Upper lobe of left lung (tissue), 4 donors: ENCODE results near the gene TBC1D12.

ENCODE experiments used
- EP300 ChIP-seq, 4 donors: sonication (generic); formaldehyde crosslinking; IDR thresholded peaks; one replicate each; pipeline ENCODE4 v1.5.1; 2017; ENCODE audit warnings: antibody characterized with exemption in 4 of 4, control low read depth in 2 of 4
- POLR2A ChIP-seq, 4 donors: fragments of 450-650 bp; IDR thresholded peaks; one replicate each; pipeline ENCODE4 v1.5.1; 2016 to 2017; ENCODE audit warnings: antibody characterized with exemption in 4 of 4, mild to moderate bottlenecking in 2 of 4
- POLR2AphosphoS5 ChIP-seq, 2 donors: sonication (generic); formaldehyde crosslinking; IDR thresholded peaks; one replicate each; pipeline ENCODE4 v1.5.1; 2017; ENCODE audit warnings: antibody characterized with exemption in 2 of 2
- TF ChIP-seq, protein P1 (sequence below), 6 experiments: fragments of 450-650 bp in 4 of 6; fragments of 200-600 bp in 2 of 6; sonication (generic) in 2 of 6; IDR thresholded peaks; one replicate each; pipeline ENCODE4 v1.5.1; 2016 to 2019; ENCODE audit warnings: antibody characterized with exemption in 6 of 6

- TF ChIP-seq, protein P1, sequence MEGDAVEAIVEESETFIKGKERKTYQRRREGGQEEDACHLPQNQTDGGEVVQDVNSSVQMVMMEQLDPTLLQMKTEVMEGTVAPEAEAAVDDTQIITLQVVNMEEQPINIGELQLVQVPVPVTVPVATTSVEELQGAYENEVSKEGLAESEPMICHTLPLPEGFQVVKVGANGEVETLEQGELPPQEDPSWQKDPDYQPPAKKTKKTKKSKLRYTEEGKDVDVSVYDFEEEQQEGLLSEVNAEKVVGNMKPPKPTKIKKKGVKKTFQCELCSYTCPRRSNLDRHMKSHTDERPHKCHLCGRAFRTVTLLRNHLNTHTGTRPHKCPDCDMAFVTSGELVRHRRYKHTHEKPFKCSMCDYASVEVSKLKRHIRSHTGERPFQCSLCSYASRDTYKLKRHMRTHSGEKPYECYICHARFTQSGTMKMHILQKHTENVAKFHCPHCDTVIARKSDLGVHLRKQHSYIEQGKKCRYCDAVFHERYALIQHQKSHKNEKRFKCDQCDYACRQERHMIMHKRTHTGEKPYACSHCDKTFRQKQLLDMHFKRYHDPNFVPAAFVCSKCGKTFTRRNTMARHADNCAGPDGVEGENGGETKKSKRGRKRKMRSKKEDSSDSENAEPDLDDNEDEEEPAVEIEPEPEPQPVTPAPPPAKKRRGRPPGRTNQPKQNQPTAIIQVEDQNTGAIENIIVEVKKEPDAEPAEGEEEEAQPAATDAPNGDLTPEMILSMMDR (IDR thresholded peaks at IDR 0.05): no peak
- TF ChIP-seq POLR2AphosphoS5 (IDR thresholded peaks at IDR 0.05) (no peak), POLR2A (IDR thresholded peaks at IDR 0.05) (no peak), EP300 (IDR thresholded peaks at IDR 0.05) (no peak)
These were observed 40.7 kb downstream of the TBC1D12 start for GRCh38 chr10:94443047-94443446.
